CD4-positive, alpha-beta memory T cell (primary cell): ENCODE measurements around the gene POLD3. TPM values are rescaled to one million over a fixed set of nuclear protein-coding genes. Genes with fewer than 3 reads are reported as not detected.

Experiments
- CTCF ChIA-PET: fragments of 350-600 bp; sonication (Branson Sonifier 250); formaldehyde crosslinking; loops from one replicate; lab custom pipeline; 2021; ENCODE audit warnings: inconsistent platforms; ENCODE audit not compliant: partially characterized antibody; lab: Charles Lee
- POLR2A ChIA-PET: fragments of 350-600 bp; sonication (Branson Sonifier 250); formaldehyde crosslinking; loops from one replicate; lab custom pipeline; 2021; ENCODE audit not compliant: partially characterized antibody; lab: Charles Lee
- DNase-seq, 5 donors: peaks; one replicate each; pipeline versions ENCODE4 v3.0.0 to v3.0.0-alpha.2; 2020 to 2022; ENCODE audit warnings: mixed read lengths in 1 of 5
- H3K27ac ChIP-seq: one replicate; pipeline ENCODE4 v1.7.0; 2013; ENCODE audit warnings: low read depth, low read length
- H3K27me3 ChIP-seq: 2 replicates; pipeline ENCODE4 v1.7.0; 2013; ENCODE audit warnings: mild to moderate bottlenecking, low read length, moderate library complexity; ENCODE audit not compliant: insufficient read depth
- H3K36me3 ChIP-seq: 2 replicates; pipeline ENCODE4 v1.7.0; 2013; ENCODE audit warnings: mild to moderate bottlenecking, low read length, moderate library complexity; ENCODE audit not compliant: insufficient read depth
- H3K4me1 ChIP-seq: 2 replicates; pipeline ENCODE4 v1.7.0; 2013; ENCODE audit warnings: mild to moderate bottlenecking, low read length, moderate library complexity; ENCODE audit not compliant: insufficient read depth
- H3K4me3 ChIP-seq, 2 donors: one replicate each; pipeline ENCODE4 v1.7.0; 2013; ENCODE audit warnings: low read length in 2 of 2, mild to moderate bottlenecking in 1 of 2
- H3K9me3 ChIP-seq, 2 donors: one replicate each; pipeline ENCODE4 v1.7.0; 2013; ENCODE audit warnings: low read length in 2 of 2, control low read depth in 1 of 2; ENCODE audit not compliant: control insufficient read depth in 1 of 2
- H3K27ac Mint-ChIP-seq, 7 donors: one replicate each; pipeline ENCODE4 v1.8.0; 2020 to 2021; ENCODE audit warnings: mixed read lengths in 7 of 7, mild to moderate bottlenecking in 6 of 7, inconsistent platforms in 3 of 7, moderate library complexity in 3 of 7
- H3K27me3 Mint-ChIP-seq, 2 donors: one replicate each; pipeline ENCODE4 v1.8.0; 2020 to 2021; ENCODE audit warnings: mixed read lengths in 2 of 2
- H3K36me3 Mint-ChIP-seq, 2 donors: one replicate each; pipeline ENCODE4 v1.8.0; 2020 to 2021; ENCODE audit warnings: mixed read lengths in 2 of 2, inconsistent platforms in 1 of 2, mild to moderate bottlenecking in 1 of 2
- H3K4me1 Mint-ChIP-seq, 4 donors: one replicate each; pipeline ENCODE4 v1.8.0; 2020 to 2021; ENCODE audit warnings: mixed read lengths in 4 of 4, mild to moderate bottlenecking in 1 of 4
- H3K4me3 Mint-ChIP-seq, 8 donors: one replicate each; pipeline ENCODE4 v1.8.0; 2020 to 2021; ENCODE audit warnings: mixed read lengths in 8 of 8, mild to moderate bottlenecking in 7 of 8, moderate library complexity in 6 of 8, inconsistent platforms in 3 of 8
- H3K9me3 Mint-ChIP-seq, 8 donors: one replicate each; pipeline ENCODE4 v1.8.0; 2020 to 2021; ENCODE audit warnings: mixed read lengths in 8 of 8, mild to moderate bottlenecking in 5 of 8, inconsistent platforms in 3 of 8, moderate library complexity in 1 of 8
- intact Hi-C: fragments of 100-400 bp; cut with micrococcal nuclease; formaldehyde crosslinking; loops from one replicate; pipeline ENCODE4 v1.15.1; 2023
- polyA plus RNA-seq, 2 donors: library from polyadenylated mRNA; unstranded; fragments of 300-500 nt; fragmentation: Illumina TruSeq; gene quantifications; one replicate each; pipeline ENCODE4 v1.2.3, GENCODE V29; 2021
- total RNA-seq, 2 experiments: library from RNA; stranded (reverse); gene quantifications; one replicate each; pipeline ENCODE4 v1.2.3, GENCODE V29; 2021

The POLD3 gene
- total and polyA plus RNA-seq, 4 experiments from 2014 or later: 15.0 to 20.3 (median 16.9) TPM

- peaks cover 0 to 2% (median 0%) of the 10 kb centered on the region in 8 donors for H3K9me3 Mint-ChIP-seq
- H3K36me3 ChIP-seq: no peaks in the 10 kb centered on the region
- H3K4me1 Mint-ChIP-seq: peaks cover 0 to 2% (median 0%) of the 10 kb centered on the region in 4 donors
- no peaks in the 10 kb centered on the region for H3K4me1 ChIP-seq
- no peak overlapping the region for H3K4me3 ChIP-seq
- intact Hi-C loops: no loop called here
- POLR2A ChIA-PET: no interaction called here
- no peak overlapping the region for H3K4me3 Mint-ChIP-seq
- no peaks in the 10 kb centered on the region for H3K9me3 ChIP-seq
- H3K27me3 ChIP-seq: peaks cover 5% of the 10 kb centered on the region
- H3K27ac ChIP-seq: no peak overlapping the region
- H3K27ac Mint-ChIP-seq: no peak overlapping the region
- H3K27me3 Mint-ChIP-seq: peaks cover 13 to 17% of the 10 kb centered on the region in 2 donors
- no peak for DNase-seq
- CTCF ChIA-PET: interaction anchor here (1.3 kb wide), 1 partner anchor 61 kb away, joined by 4 read pairs; no protein-coding TSS in a partner anchor
- no peaks in the 10 kb centered on the region for H3K36me3 Mint-ChIP-seq
Observed at GRCh38 chr11:74678591-74679512, 86.5 kb downstream of the POLD3 start.

DNA sequence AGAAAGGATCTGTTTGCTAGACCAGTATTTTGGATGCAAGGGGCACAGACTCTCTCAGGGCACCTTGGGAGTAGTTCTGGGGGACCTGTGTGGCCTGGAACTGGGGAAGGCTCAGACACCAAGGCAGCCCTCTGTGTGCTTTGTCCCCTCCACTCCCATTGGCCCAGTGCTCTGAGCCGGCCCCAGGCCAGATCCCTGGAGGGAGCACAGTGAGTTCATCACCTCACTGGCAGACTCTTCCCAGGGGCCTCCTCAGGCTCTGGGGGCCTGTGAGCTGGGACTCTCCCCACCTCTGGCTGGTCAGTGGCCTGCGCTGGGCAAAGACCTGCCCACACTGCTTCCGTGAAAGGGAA is 87.1 kb downstream of the POLD3 start:
- POLR2A ChIA-PET: no interaction called here
- H3K4me3 Mint-ChIP-seq: no peak overlapping the region
- H3K27ac Mint-ChIP-seq: no peak overlapping the region
- Histone ChIP-seq H3K4me1 (no peaks in the 10 kb centered on the region), H3K27me3 (peaks cover 5% of the 10 kb centered on the region), H3K36me3 (no peaks in the 10 kb centered on the region), H3K27ac (no peak overlapping the region), H3K9me3 (no peaks in the 10 kb centered on the region), H3K4me3 (no peak overlapping the region)
- DNase-seq: no peak
- no peaks in the 10 kb centered on the region for H3K36me3 Mint-ChIP-seq
- H3K9me3 Mint-ChIP-seq: peaks cover 0 to 2% (median 0%) of the 10 kb centered on the region in 8 donors
- intact Hi-C loops: no loop called here
- CTCF ChIA-PET: no interaction called here
- peaks cover 17 to 18% of the 10 kb centered on the region in 2 donors for H3K27me3 Mint-ChIP-seq
- peaks cover 0 to 2% (median 0%) of the 10 kb centered on the region in 4 donors for H3K4me1 Mint-ChIP-seq

DNA sequence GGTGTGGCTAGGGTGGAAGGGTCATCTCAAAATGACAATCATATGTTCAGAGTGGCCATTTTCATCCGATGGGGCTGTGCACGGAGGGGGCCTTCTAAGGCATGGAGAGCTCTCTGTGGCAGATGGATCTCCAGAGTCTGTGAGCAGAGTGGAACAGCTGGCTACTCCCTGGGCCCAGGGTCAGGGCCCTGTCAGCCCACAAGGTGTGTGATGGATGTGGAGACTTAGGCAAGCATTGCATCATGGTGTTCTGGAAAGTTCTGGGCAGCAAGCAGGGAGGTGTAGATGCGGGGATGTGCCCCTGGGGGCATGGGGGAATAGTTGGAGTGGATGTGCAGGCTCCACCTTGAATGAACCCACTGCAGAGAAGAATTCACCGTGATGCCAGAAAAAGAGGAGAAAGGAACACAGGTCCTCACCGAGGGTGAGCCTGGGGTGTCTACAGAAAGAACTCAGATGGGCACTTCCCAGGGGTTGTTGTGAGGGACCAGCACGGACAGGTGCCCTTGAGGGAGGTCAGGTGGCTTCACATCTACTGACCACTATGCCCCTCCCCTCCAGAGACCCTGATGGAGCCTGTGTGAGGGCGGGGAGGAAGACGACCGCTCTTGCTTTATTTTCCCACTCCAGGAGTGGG is 87.8 kb downstream of the POLD3 start:
- Histone ChIP-seq H3K27ac (no peak overlapping the region), H3K4me1 (no peaks in the 10 kb centered on the region), H3K36me3 (no peaks in the 10 kb centered on the region), H3K27me3 (peaks cover 5% of the 10 kb centered on the region), H3K9me3 (no peaks in the 10 kb centered on the region), H3K4me3 (no peak overlapping the region)
- no peaks in the 10 kb centered on the region for H3K36me3 Mint-ChIP-seq
- CTCF ChIA-PET: no interaction called here
- intact Hi-C loops: no loop called here
- no peak for DNase-seq
- H3K27ac Mint-ChIP-seq: no peak overlapping the region
- peaks cover 17 to 18% of the 10 kb centered on the region in 2 donors for H3K27me3 Mint-ChIP-seq
- no peak overlapping the region for H3K4me3 Mint-ChIP-seq
- no peaks in the 10 kb centered on the region for H3K9me3 Mint-ChIP-seq
- POLR2A ChIA-PET: no interaction called here
- peaks cover 0 to 2% (median 0%) of the 10 kb centered on the region in 4 donors for H3K4me1 Mint-ChIP-seq

DNA sequence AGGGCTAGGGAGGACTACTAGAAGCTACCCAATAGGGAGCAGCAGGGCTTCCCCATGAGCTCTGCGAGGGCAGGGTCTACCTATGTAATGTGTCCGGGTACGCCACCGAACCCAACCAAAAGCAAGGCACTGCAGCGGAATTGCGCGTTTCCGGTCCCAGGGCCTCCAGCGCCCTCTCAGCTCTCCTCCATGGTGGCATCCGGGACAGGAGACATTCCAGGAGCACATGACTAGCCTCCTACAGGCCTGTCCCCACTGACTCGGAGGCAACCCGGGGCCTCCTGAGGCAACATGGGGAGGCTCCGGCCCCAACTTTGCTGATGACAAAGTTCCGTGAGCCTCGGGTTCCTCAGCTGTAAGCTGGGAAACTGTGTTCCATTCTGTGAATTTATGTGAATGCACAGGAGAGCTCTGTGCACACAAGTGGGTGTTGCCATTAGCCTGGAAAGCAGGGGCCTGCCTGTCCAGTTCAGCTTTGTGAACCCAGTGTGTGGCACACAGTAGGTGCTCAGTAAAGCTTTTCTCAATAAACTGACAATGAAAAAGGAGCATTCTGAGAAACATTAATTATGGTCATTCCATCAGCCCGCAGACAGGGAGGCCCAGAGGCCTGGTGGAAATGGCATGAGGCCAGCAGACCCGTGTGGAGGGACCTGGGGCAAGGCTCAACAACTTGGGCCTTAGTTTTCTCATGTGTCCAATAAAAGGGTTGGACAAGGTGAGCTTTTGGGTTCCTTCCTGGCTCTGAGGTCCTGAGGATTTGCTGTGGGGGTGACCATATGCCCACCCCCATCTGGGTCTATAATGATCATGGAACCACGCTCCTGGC is 88.5 kb downstream of the POLD3 start:
- CTCF ChIA-PET: interaction anchor here (2.2 kb wide), 1 partner anchor 21 kb away, joined by 8 read pairs; no protein-coding TSS in a partner anchor
- no peak overlapping the region for H3K4me3 Mint-ChIP-seq

DNA sequence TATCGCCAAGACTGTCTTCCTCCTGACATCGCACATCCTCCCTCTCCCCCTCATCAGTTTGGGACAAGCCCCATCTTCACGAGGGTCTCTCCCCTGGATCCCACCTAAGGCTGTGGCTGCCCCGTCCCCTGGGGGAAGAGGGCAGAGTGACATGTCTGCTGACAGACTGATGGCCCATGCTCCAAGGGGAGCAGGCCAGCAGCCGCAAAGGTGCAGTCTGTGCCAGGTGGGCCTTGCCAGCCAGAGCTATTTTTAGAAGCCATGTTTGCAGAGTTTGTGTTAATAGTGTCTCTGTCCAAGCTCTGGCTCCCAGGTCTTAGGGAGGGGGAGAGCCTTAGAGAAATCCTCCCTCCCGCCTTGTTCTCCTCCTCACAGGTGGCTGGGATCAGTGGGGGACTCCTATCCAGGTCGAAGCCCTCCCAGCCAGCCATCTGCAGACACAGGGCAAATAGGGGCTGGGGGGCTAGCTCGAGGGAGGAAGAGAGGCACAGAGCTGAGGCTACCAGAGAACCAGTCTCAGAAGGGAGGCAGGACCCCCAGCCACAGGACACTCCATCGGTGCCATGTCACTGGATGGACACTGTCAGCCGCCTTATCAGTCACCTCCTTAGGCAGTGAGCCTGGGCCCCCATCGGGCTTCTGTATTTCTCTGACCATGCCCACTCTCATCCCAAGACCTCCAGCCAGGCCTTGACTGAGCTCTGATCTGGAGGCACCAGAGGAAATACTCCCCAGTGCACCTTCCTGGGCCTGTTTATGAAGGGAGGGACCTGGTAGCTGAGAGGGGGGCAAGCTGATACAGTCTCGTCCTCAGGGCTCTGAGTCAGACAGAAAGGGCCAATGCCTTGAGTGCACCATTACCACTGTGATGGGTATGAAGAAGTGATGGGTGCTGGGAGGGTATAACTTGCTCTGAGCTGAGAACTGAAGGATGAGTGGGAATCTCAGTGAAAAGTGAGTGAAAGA is 89.6 kb downstream of the POLD3 start:
- H3K27ac Mint-ChIP-seq: peak overlapping the region in 1 of 7 donors; percentile 4
- CTCF ChIA-PET: interaction anchor here (2.2 kb wide), 1 partner anchor 20 kb away, joined by 8 read pairs; no protein-coding TSS in a partner anchor
- H3K4me3 Mint-ChIP-seq: no peak overlapping the region

More for the DNA sequence above, 88.5 kb downstream of the POLD3 start:
- no peaks in the 10 kb centered on the region for H3K9me3 ChIP-seq
- POLR2A ChIA-PET: no interaction called here
- intact Hi-C loops: no loop called here
- peaks cover 5% of the 10 kb centered on the region for H3K27me3 ChIP-seq
- no peak for DNase-seq
- Mint-ChIP-seq H3K27ac (no peak overlapping the region), H3K9me3 (no peaks in the 10 kb centered on the region), H3K27me3 (peaks cover 17 to 18% of the 10 kb centered on the region in 2 donors), H3K4me1 (peaks cover 0 to 2% (median 0%) of the 10 kb centered on the region in 4 donors), H3K36me3 (no peaks in the 10 kb centered on the region)
- H3K27ac ChIP-seq: no peak overlapping the region
- no peak overlapping the region for H3K4me3 ChIP-seq
- H3K36me3 ChIP-seq: no peaks in the 10 kb centered on the region
- H3K4me1 ChIP-seq: no peaks in the 10 kb centered on the region

GRCh38 chr11:74682731-74683278 is 90.4 kb downstream of the POLD3 start:
- no peak for DNase-seq
- Histone ChIP-seq H3K27me3 (peaks cover 5% of the 10 kb centered on the region), H3K9me3 (no peaks in the 10 kb centered on the region), H3K4me1 (no peaks in the 10 kb centered on the region), H3K36me3 (no peaks in the 10 kb centered on the region), H3K27ac (no peak overlapping the region), H3K4me3 (no peak overlapping the region)
- CTCF ChIA-PET: interaction anchor here (2.2 kb wide), 1 partner anchor 19 kb away, joined by 8 read pairs; no protein-coding TSS in a partner anchor
- POLR2A ChIA-PET: no interaction called here
- H3K27ac Mint-ChIP-seq: no peak overlapping the region
- peaks cover 0 to 2% (median 0%) of the 10 kb centered on the region in 4 donors for H3K4me1 Mint-ChIP-seq
- intact Hi-C loops: no loop called here
- H3K27me3 Mint-ChIP-seq: peaks cover 17 to 18% of the 10 kb centered on the region in 2 donors
- no peaks in the 10 kb centered on the region for H3K36me3 Mint-ChIP-seq
- peak overlapping the region in 2 of 8 donors; percentile 8 to 51 for H3K4me3 Mint-ChIP-seq
- H3K9me3 Mint-ChIP-seq: no peaks in the 10 kb centered on the region

More for the DNA sequence above, 89.6 kb downstream of the POLD3 start:
- H3K4me1 ChIP-seq: no peaks in the 10 kb centered on the region
- POLR2A ChIA-PET: no interaction called here
- no peaks in the 10 kb centered on the region for H3K36me3 ChIP-seq
- Mint-ChIP-seq H3K9me3 (no peaks in the 10 kb centered on the region), H3K27me3 (peaks cover 17 to 18% of the 10 kb centered on the region in 2 donors), H3K36me3 (no peaks in the 10 kb centered on the region), H3K4me1 (peaks cover 0 to 2% (median 0%) of the 10 kb centered on the region in 4 donors)
- no peak overlapping the region for H3K27ac ChIP-seq
- peaks cover 5% of the 10 kb centered on the region for H3K27me3 ChIP-seq
- DNase-seq: no peak
- H3K4me3 ChIP-seq: no peak overlapping the region
- no peaks in the 10 kb centered on the region for H3K9me3 ChIP-seq
- intact Hi-C loops: no loop called here
